ENCODE results near the gene CLEC4M. TPM values are rescaled to one million over a fixed set of nuclear protein-coding genes. Genes with fewer than 3 reads are reported as not detected.
"Not testable (repeated sequence)": the region's sequence is repeated elsewhere in the genome, so short reads cannot be mapped to it uniquely, and the experiment has no call there.

CLEC4M gene
- total RNA-seq, 1 donor from 2014 or later: not detected

DNA sequence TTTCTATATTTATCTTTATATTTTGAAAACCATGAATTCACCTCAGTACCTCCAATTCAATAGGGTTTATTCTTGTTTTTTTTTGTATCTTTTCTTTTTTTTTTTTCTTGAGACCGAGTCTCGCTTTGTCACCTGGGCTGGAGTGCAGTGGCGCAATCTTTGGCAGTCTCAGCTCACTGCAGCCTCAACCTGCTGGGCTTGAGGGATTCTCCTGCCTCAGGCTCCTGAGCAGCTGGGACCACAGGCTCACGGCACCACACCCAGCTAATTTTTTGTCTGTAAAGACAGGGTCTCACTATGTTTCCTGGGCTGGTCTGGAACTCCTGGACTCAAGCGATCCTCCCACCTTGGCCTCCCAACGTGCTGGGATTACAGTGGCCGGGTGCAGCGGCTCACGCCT is 43.8 kb downstream of the CLEC4M start:
- Mint-ChIP-seq H3K4me1 (ENCODE audit: unreplicated experiment) (no peaks in the 10 kb centered on the region), H3K27ac (ENCODE audit: unreplicated experiment) (no peak overlapping the region), H3K4me3 (ENCODE audit: unreplicated experiment) (no peak overlapping the region), H3K27me3 (ENCODE audit: unreplicated experiment) (peaks cover 2% of the 10 kb centered on the region), H3K9me3 (ENCODE audit: unreplicated experiment) (peaks cover 9% of the 10 kb centered on the region), H3K36me3 (ENCODE audit: low read depth, unreplicated experiment) (no peaks in the 10 kb centered on the region)
- no peak for DNase-seq (ENCODE audit: low spot score)
- TF ChIP-seq, protein P1, sequence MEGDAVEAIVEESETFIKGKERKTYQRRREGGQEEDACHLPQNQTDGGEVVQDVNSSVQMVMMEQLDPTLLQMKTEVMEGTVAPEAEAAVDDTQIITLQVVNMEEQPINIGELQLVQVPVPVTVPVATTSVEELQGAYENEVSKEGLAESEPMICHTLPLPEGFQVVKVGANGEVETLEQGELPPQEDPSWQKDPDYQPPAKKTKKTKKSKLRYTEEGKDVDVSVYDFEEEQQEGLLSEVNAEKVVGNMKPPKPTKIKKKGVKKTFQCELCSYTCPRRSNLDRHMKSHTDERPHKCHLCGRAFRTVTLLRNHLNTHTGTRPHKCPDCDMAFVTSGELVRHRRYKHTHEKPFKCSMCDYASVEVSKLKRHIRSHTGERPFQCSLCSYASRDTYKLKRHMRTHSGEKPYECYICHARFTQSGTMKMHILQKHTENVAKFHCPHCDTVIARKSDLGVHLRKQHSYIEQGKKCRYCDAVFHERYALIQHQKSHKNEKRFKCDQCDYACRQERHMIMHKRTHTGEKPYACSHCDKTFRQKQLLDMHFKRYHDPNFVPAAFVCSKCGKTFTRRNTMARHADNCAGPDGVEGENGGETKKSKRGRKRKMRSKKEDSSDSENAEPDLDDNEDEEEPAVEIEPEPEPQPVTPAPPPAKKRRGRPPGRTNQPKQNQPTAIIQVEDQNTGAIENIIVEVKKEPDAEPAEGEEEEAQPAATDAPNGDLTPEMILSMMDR (IDR thresholded peaks at IDR 0.05; ENCODE audit: unreplicated experiment): no peak

DNA sequence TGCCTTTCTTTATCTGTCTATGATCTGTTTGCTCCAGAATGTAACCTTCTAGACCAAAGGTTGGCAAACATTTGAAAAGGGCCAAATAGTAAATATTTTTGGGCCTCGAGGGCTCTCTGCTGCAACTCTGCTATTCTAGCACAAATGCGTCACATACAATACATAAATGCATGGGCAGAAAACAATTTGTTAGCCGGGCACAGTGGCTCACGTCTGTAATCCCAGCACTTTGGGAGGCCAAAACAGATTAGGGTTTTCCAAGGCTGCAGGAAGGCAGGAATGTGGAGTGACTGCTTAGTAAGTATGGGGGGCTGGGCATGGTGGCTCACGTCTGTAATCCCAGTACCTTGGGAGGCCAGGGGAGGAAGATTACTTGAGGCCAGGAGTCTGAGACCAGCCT is 45.1 kb downstream of the CLEC4M start:
- TF ChIP-seq, protein P1 (IDR thresholded peaks at IDR 0.05; ENCODE audit: unreplicated experiment): no peak
- no peak overlapping the region for H3K27ac Mint-ChIP-seq (ENCODE audit: unreplicated experiment)
- H3K4me1 Mint-ChIP-seq (ENCODE audit: unreplicated experiment): no peaks in the 10 kb centered on the region
- H3K9me3 Mint-ChIP-seq (ENCODE audit: unreplicated experiment): peaks cover 9% of the 10 kb centered on the region
- H3K36me3 Mint-ChIP-seq (ENCODE audit: low read depth, unreplicated experiment): no peaks in the 10 kb centered on the region
- no peak for DNase-seq (ENCODE audit: low spot score)
- no peak overlapping the region for H3K4me3 Mint-ChIP-seq (ENCODE audit: unreplicated experiment)
- no peaks in the 10 kb centered on the region for H3K27me3 Mint-ChIP-seq (ENCODE audit: unreplicated experiment)

DNA sequence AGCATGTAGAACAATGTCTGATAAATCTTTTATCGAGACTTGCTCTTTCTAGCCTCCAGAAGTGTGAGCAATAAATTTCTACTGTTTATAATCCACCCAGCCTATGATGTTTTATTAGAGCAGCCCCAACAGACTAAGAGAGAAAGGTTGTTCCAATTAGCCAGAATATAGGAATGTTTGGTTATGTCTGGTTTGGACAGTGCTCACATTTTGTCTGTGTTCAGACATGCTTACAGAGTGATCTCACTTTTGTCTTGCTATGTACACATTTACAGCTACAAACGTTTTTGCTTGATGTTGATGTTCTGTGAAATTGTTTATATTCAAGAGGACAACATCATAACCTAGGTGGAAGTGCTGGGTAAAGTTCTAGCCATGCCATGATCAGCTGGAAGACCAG is 48.9 kb downstream of the CLEC4M start:
- TF ChIP-seq, protein P1 (IDR thresholded peaks at IDR 0.05; ENCODE audit: unreplicated experiment): no peak
- Mint-ChIP-seq H3K9me3 (ENCODE audit: unreplicated experiment) (peaks cover 9% of the 10 kb centered on the region), H3K4me3 (ENCODE audit: unreplicated experiment) (no peak overlapping the region), H3K27ac (ENCODE audit: unreplicated experiment) (no peak overlapping the region), H3K27me3 (ENCODE audit: unreplicated experiment) (peaks cover 4% of the 10 kb centered on the region), H3K36me3 (ENCODE audit: low read depth, unreplicated experiment) (no peaks in the 10 kb centered on the region), H3K4me1 (ENCODE audit: unreplicated experiment) (no peaks in the 10 kb centered on the region)
- DNase-seq (ENCODE audit: low spot score): no peak

DNA sequence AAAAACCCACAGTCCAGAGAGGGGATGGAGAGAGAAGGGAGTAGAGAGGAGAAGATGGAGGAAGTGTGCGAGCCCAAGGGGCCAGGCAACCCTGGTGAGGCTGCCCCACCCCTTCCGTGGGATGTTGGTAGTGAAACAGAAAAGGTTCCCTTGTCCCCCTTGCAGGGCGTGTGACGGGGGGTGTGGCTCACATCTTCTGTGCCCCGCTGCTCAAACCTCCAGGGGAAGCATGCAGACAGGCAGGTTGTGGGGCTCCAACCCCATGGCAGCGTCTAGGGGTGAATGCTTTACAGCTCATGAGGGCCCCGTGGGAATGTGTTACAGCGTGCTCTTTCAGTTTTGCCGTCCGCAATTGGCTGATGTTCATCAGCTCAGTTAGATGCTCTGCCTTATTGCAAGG is 52.3 kb downstream of the CLEC4M start:
- Mint-ChIP-seq H3K27me3 (ENCODE audit: unreplicated experiment) (peaks cover 6% of the 10 kb centered on the region), H3K4me1 (ENCODE audit: unreplicated experiment) (no peaks in the 10 kb centered on the region), H3K27ac (ENCODE audit: unreplicated experiment) (no peak overlapping the region), H3K4me3 (ENCODE audit: unreplicated experiment) (no peak overlapping the region), H3K36me3 (ENCODE audit: low read depth, unreplicated experiment) (peaks cover 5% of the 10 kb centered on the region), H3K9me3 (ENCODE audit: unreplicated experiment) (peaks cover 9% of the 10 kb centered on the region)
- no peak for DNase-seq (ENCODE audit: low spot score)
- TF ChIP-seq, protein P1 (IDR thresholded peaks at IDR 0.05; ENCODE audit: unreplicated experiment): no peak

DNA sequence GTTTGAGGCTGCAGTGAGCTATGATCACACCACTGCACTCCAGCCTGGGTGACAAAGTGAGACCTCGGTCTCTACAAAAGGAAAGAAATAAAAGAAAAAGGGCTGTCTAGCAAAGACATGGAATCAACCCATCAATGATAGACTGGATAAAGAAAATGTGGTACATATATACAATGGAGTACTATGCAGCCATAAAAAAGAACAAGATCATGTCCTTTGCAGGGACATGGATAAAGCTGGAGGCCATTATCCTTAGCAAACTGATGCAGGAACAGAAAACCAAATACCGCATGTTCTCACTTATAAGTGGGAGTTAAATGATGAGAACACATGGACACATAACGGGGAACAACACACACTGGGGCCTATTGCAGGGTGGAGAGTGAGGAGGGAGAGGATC is 53.0 kb downstream of the CLEC4M start:
- not testable (repeated sequence) for H3K27me3 Mint-ChIP-seq (ENCODE audit: unreplicated experiment); H3K4me1 Mint-ChIP-seq (ENCODE audit: unreplicated experiment)

DNA sequence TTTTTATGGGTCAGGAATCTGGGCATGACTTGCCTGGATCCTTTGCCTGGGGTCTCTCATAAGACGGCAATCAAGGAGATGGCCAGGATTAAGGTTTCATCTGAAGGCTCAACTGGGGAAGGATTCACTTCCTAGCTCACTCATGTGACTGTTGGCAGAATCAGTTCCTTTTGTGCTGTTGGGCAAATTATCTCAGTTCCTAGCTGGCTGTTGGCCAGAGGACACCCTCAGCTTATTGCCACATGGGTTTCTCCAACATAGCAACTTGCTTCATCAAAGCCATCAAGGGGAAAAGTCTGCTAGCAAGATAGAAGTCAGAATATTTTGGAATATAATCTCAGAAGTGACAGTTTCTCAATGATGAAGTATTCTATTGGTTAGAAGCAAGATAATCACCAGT is 54.8 kb downstream of the CLEC4M start:
- TF ChIP-seq, protein P1 (IDR thresholded peaks at IDR 0.05; ENCODE audit: unreplicated experiment): no peak
- no peaks in the 10 kb centered on the region for H3K9me3 Mint-ChIP-seq (ENCODE audit: unreplicated experiment)
- H3K27ac Mint-ChIP-seq (ENCODE audit: unreplicated experiment): no peak overlapping the region
- H3K4me3 Mint-ChIP-seq (ENCODE audit: unreplicated experiment): no peak overlapping the region
- no peak for DNase-seq (ENCODE audit: low spot score)
- H3K36me3 Mint-ChIP-seq (ENCODE audit: low read depth, unreplicated experiment): peaks cover 5% of the 10 kb centered on the region
- peaks cover 4% of the 10 kb centered on the region for H3K4me1 Mint-ChIP-seq (ENCODE audit: unreplicated experiment)
- H3K27me3 Mint-ChIP-seq (ENCODE audit: unreplicated experiment): peaks cover 6% of the 10 kb centered on the region

More for the DNA sequence above, 53.0 kb downstream of the CLEC4M start:
- not testable (repeated sequence) for H3K4me3 Mint-ChIP-seq (ENCODE audit: unreplicated experiment); H3K27ac Mint-ChIP-seq (ENCODE audit: unreplicated experiment); H3K36me3 Mint-ChIP-seq (ENCODE audit: low read depth, unreplicated experiment); DNase-seq (ENCODE audit: low spot score); H3K9me3 Mint-ChIP-seq (ENCODE audit: unreplicated experiment)

Measured in endothelial cell (in vitro differentiated cells).